K562 (cell line): Measurements from ENCODE around the gene PHOX2A. TPM values are rescaled to one million over a fixed set of nuclear protein-coding genes. Genes with fewer than 3 reads are reported as not detected.

ENCODE experiments used
- ATAC-seq: fragments of 200-7000 bp; cut with Tn5 transposase; 3 replicates; pipeline ENCODE4 v1.9.1; 2020; ENCODE audit warnings: moderate library complexity
- BruUV-seq: library from RNA; stranded (reverse); fragments of 400-500 nt; replicated peaks from 2 replicates; lab custom pipeline; 2021; lab: Mats Ljungman, UMichigan
- CTCF ChIA-PET: fragments of 300-600 bp; formaldehyde crosslinking; extraction: SDS; loops from one replicate; lab custom pipeline; 2021; ENCODE audit warnings: low intra/inter-chr PET ratio; lab: Yijun Ruan, JAX
- POLR2A ChIA-PET: fragments of 300-600, 350-650 bp; sonication (Branson Sonifier 250); formaldehyde crosslinking; extraction: SDS; loops from one replicate; lab custom pipeline; 2021; ENCODE audit warnings: antibody characterized with exemption, inconsistent platforms; lab: Yijun Ruan, JAX
- DNase-seq, 4 experiments: peaks; one replicate each; pipeline versions ENCODE4 v3.0.0 to v3.0.0-alpha.2; 2011 to 2018; ENCODE audit warnings: low spot score in 3 of 4, mixed read lengths in 3 of 4; ENCODE audit errors: extremely low read depth in 1 of 4
- FAIRE-seq: peaks from 2 replicates; lab custom pipeline; 2011; peaks lifted over from hg19 to GRCh38; lab: Jason Lieb, UNC
- H2AFZ ChIP-seq: 2 replicates; pipeline ENCODE4 v1.6.0; 2011; ENCODE audit warnings: low read depth, low read length, control low read depth, inconsistent platforms
- H3K27ac ChIP-seq: fragments of 200-600 bp; 3 replicates; pipeline ENCODE4 v1.8.0; 2011; ENCODE audit warnings: low read depth, mild to moderate bottlenecking, control low read depth, inconsistent platforms, low read length, moderate library complexity, mixed read lengths; ENCODE audit errors: extremely low read depth
- H3K27me3 ChIP-seq, 2 experiments: fragments of 300-600 bp in 1 of 2; 2 replicates in 1 of 2; 3 replicates in 1 of 2; pipeline versions ENCODE4 v1.6.0 to v1.8.0; 2011; ENCODE audit warnings: inconsistent platforms in 2 of 2, low read length in 2 of 2, mild to moderate bottlenecking in 1 of 2, mixed read lengths in 1 of 2, moderate library complexity in 1 of 2; ENCODE audit not compliant: control insufficient read depth in 2 of 2, insufficient read depth in 2 of 2
- H3K36me3 ChIP-seq: fragments of 300-600 bp; 3 replicates; pipeline ENCODE4 v1.8.0; 2011; ENCODE audit warnings: mild to moderate bottlenecking, low read length, inconsistent platforms; ENCODE audit not compliant: control insufficient read depth, insufficient read depth
- H3K4me1 ChIP-seq, 2 experiments: fragments of 200-600 bp in 1 of 2; replicated peaks in 1 of 2; 2 replicates in 1 of 2; 3 replicates in 1 of 2; pipeline versions ENCODE4 v1.5.1 to v1.8.0; 2011; ENCODE audit warnings: inconsistent platforms in 2 of 2, low read length in 2 of 2, mild to moderate bottlenecking in 1 of 2, mixed read lengths in 1 of 2, moderate library complexity in 1 of 2; ENCODE audit not compliant: control insufficient read depth in 2 of 2, insufficient read depth in 2 of 2
- H3K4me2 ChIP-seq: 2 replicates; pipeline ENCODE4 v1.6.1; 2011; ENCODE audit warnings: low read length, control low read depth, inconsistent platforms, mixed read lengths; ENCODE audit not compliant: insufficient read depth
- H3K4me3 ChIP-seq: fragments of 200-600 bp; sonication (generic), shearing (Covaris generic); 2 replicates; pipeline ENCODE4 v1.5.1; 2016; ENCODE audit warnings: control low read depth, inconsistent platforms
- H3K79me2 ChIP-seq: fragments of 200-600 bp; 3 replicates; pipeline ENCODE4 v1.8.0; 2011; ENCODE audit warnings: low read length, inconsistent platforms; ENCODE audit not compliant: control insufficient read depth, insufficient read depth
- H3K9ac ChIP-seq, 2 experiments: 2 replicates each; pipeline versions ENCODE4 v1.6.0 to v1.6.1; 2011; ENCODE audit warnings: low read depth in 2 of 2, low read length in 2 of 2, control low read depth in 1 of 2, inconsistent platforms in 1 of 2, mild to moderate bottlenecking in 1 of 2, mixed read lengths in 1 of 2; ENCODE audit not compliant: insufficient read depth in 1 of 2
- H3K9me1 ChIP-seq: one replicate; pipeline ENCODE4 v1.6.0; 2011; ENCODE audit warnings: inconsistent platforms, mild to moderate bottlenecking, low read length, moderate library complexity; ENCODE audit not compliant: control insufficient read depth, insufficient read depth
- H3K9me3 ChIP-seq: replicated peaks from 2 replicates; pipeline ENCODE4 v1.5.1; 2011; ENCODE audit warnings: low read depth, low read length, inconsistent platforms; ENCODE audit not compliant: control insufficient read depth, insufficient read depth
- H4K20me1 ChIP-seq: replicated peaks from 2 replicates; pipeline ENCODE4 v1.6.1; 2011; ENCODE audit warnings: low read length, inconsistent platforms, mixed read lengths; ENCODE audit not compliant: control insufficient read depth, insufficient read depth
- ATF3 ChIP-seq, 2 experiments: fragments of 450-650 bp in 1 of 2; sonication (generic) in 1 of 2; formaldehyde crosslinking in 1 of 2; IDR thresholded peaks in 1 of 2; conservative IDR thresholded peaks in 1 of 2; 2 replicates each; pipeline versions ENCODE4 v1.6.1 to v1.8.1; 2016 to 2023; ENCODE audit warnings: mild to moderate bottlenecking in 2 of 2, moderate library complexity in 2 of 2, inconsistent platforms in 1 of 2, missing genetic modification reagents in 1 of 2
- CBX2 ChIP-seq: fragments of 200-600 bp; sonication (generic); IDR thresholded peaks from one replicate; pipeline ENCODE4 v1.6.1; 2012; ENCODE audit warnings: mild to moderate bottlenecking, low read length, inconsistent platforms; ENCODE audit not compliant: insufficient read depth, poor library complexity, severe bottlenecking
- ESRRA ChIP-seq: fragments of 450-650 bp; IDR thresholded peaks from 2 replicates; pipeline ENCODE4 v1.6.1; 2014; ENCODE audit warnings: low read depth, mild to moderate bottlenecking, moderate library complexity, borderline replicate concordance
- HDAC3 ChIP-seq: fragments of 450-650 bp; IDR thresholded peaks from 2 replicates; pipeline ENCODE4 v1.6.1; 2018; ENCODE audit warnings: borderline replicate concordance, mild to moderate bottlenecking, moderate library complexity; ENCODE audit not compliant: partially characterized antibody
- KDM5B ChIP-seq: fragments of 200-600 bp; sonication (generic); IDR thresholded peaks from 2 replicates; pipeline ENCODE4 v1.6.1; 2012; ENCODE audit warnings: low read depth, mild to moderate bottlenecking, moderate library complexity, low read length, control low read depth, inconsistent platforms; ENCODE audit not compliant: insufficient replicate concordance
- MTA3 ChIP-seq: fragments of 450-650 bp; formaldehyde crosslinking; IDR thresholded peaks from 2 replicates; pipeline ENCODE4 v1.6.1; 2017; ENCODE audit warnings: mild to moderate bottlenecking, borderline replicate concordance
- NRF1 ChIP-seq, 2 experiments: fragments of 450-650 bp; IDR thresholded peaks in 1 of 2; conservative IDR thresholded peaks in 1 of 2; 2 replicates each; pipeline ENCODE4 v1.6.1; 2014; ENCODE audit warnings: mild to moderate bottlenecking in 2 of 2
- SIN3B ChIP-seq: fragments of 450-650 bp; IDR thresholded peaks from 2 replicates; pipeline ENCODE4 v1.6.1; 2017; ENCODE audit warnings: low read depth, mild to moderate bottlenecking, moderate library complexity
- ZBTB7A ChIP-seq: IDR thresholded peaks from 2 replicates; pipeline ENCODE4 v1.6.1; 2011; ENCODE audit warnings: low read depth, mild to moderate bottlenecking, low read length, moderate library complexity, borderline replicate concordance; ENCODE audit not compliant: control insufficient read depth
- ZNF165 ChIP-seq: fragments of 250-450 bp; sonication (Bioruptor Pico); IDR thresholded peaks from 2 replicates; pipeline ENCODE4 v1.4.0; 2020; ENCODE audit warnings: borderline replicate concordance
- ZNF174 ChIP-seq: fragments of 250-450 bp; sonication (Bioruptor Pico); IDR thresholded peaks from 2 replicates; pipeline ENCODE4 v1.4.0; 2020; ENCODE audit warnings: mild to moderate bottlenecking
- ZNF384 ChIP-seq: IDR thresholded peaks from 2 replicates; pipeline ENCODE4 v1.6.1; 2012; ENCODE audit warnings: low read depth, low read length, improper control_type of control experiment
- WGBS: fragments of 100-300 bp; shearing (Covaris generic); methylation state at CpG from one replicate; pipeline ENCODE4 v1.1.6; 2016; ENCODE audit warnings: low coverage, mixed read lengths; ENCODE audit not compliant: insufficient coverage; ENCODE audit errors: missing lambda C conversion rate; 5-methylcytosine and 5-hydroxymethylcytosine counted together
- in situ Hi-C: fragments of 300-500 bp; cut with MboI; formaldehyde crosslinking; loops from 4 replicates; pipeline ENCODE4 v1.15.0; 2018; ENCODE audit warnings: inconsistent platforms, mixed read lengths
- intact Hi-C: fragments of 100-400 bp; cut with micrococcal nuclease; formaldehyde crosslinking; loops from 2 replicates; pipeline ENCODE4 v1.14.2; 2022
- polyA plus RNA-seq, 8 experiments: library from polyadenylated mRNA; depleted of rRNA in 4 of 8; stranded (reverse) in 5 of 8; unstranded in 3 of 8; fragments of >200 nt; fragmentation: Nextera tagmentation in 2 of 8; fragmentation: Illumina TruSeq in 1 of 8; extraction: Ambion mirVana in 2 of 8; extraction: Trizol in 1 of 8; gene quantifications; 2 replicates each; pipeline versions ENCODE4 v1.2.1 to v1.2.3, GENCODE V29; 2011 to 2014; ENCODE audit warnings: inconsistent platforms in 1 of 8, missing spikeins in 1 of 8
- total RNA-seq, 7 experiments: library from RNA; depleted of rRNA in 6 of 7; stranded (reverse); fragments of >200 nt in 6 of 7; fragmentation: Illumina TruSeq in 2 of 7; extraction: Trizol in 2 of 7; gene quantifications; 2 replicates each; pipeline versions ENCODE4 v1.2.1 to v1.2.3, GENCODE V29; 2011 to 2021; ENCODE audit warnings: low replicate concordance in 1 of 7
- TF ChIP-seq, protein P1 (sequence below): sonication (generic); formaldehyde crosslinking; IDR thresholded peaks from 2 replicates; pipeline ENCODE4 v1.8.0; 2022; ENCODE audit warnings: mild to moderate bottlenecking, missing genetic modification reagents

PHOX2A gene
- total and polyA plus RNA-seq, 9 of the 15 experiments (the other 6 are each of a cell fraction or from before 2014, with no cell fraction given): not detected

GRCh38 chr11:72236774-72237111 lies 7.2 kb downstream of the PHOX2A start:
- FAIRE-seq: no peak
- 69% methylated on average over 2 of the region's 2 CpGs for WGBS
- intact Hi-C loops: loop anchor here (5.0 kb wide), 2 partner anchors 54 to 196 kb away; partner anchors contain the start of gene CLPB

GRCh38 chr11:72236083-72236697 lies 7.8 kb downstream of the PHOX2A start:
- ATAC-seq (no peak), DNase-seq (no peak), FAIRE-seq (no peak)
- Histone ChIP-seq H3K79me2 (no peaks in the 10 kb centered on the region), H4K20me1 (no peaks in the 10 kb centered on the region), H3K9me1 (no peaks in the 10 kb centered on the region), H3K9me3 (no peaks in the 10 kb centered on the region), H3K4me2 (no peak overlapping the region), H3K27ac (no peak overlapping the region), H3K36me3 (peaks cover 75% of the 10 kb centered on the region), H3K4me3 (no peak overlapping the region), H3K27me3 (no peaks in the 10 kb centered on the region), H2AFZ (no peak overlapping the region), H3K9ac (no peak overlapping the region), H3K4me1 (peaks cover 0 to 28% of the 10 kb centered on the region in 2 experiments; a peak in 2 of 5 replicates)
- intact Hi-C loops (loop anchor here (5.0 kb wide), 2 partner anchors 54 to 196 kb away; partner anchors contain the start of gene CLPB), in situ Hi-C loops (no loop called here)
- no TSS peak for BruUV-seq
- CTCF ChIA-PET: no interaction called here
- 63% methylated on average over 4 of the region's 4 CpGs for WGBS
- POLR2A ChIA-PET: interaction anchor here (0.6 to 2.8 kb wide), 7 partner anchors 9 to 289 kb away, joined by 3 to 13 read pairs (median 5); partner anchors contain the start of genes CLPB and INPPL1
- no peak for TF ChIP-seq ZNF165 (CRISPR knock-in tag)
- TF ChIP-seq MTA3: no peak
- TF ChIP-seq ATF3 (IDR thresholded peaks at IDR 0.05): no peak
- TF ChIP-seq ATF3 (CRISPR knock-in tag; conservative IDR thresholded peaks at IDR 0.05): no peak
- TF ChIP-seq KDM5B: no peak
- no peak for TF ChIP-seq CBX2
- no peak for TF ChIP-seq ZNF174 (CRISPR knock-in tag)
- TF ChIP-seq NRF1 (conservative IDR thresholded peaks at IDR 0.05 in 1 of 2, IDR thresholded peaks at IDR 0.05 in 1 of 2): no peak
- no peak for TF ChIP-seq HDAC3
- TF ChIP-seq ZNF384: no peak
- TF ChIP-seq ZBTB7A: no peak
- TF ChIP-seq, protein P1, sequence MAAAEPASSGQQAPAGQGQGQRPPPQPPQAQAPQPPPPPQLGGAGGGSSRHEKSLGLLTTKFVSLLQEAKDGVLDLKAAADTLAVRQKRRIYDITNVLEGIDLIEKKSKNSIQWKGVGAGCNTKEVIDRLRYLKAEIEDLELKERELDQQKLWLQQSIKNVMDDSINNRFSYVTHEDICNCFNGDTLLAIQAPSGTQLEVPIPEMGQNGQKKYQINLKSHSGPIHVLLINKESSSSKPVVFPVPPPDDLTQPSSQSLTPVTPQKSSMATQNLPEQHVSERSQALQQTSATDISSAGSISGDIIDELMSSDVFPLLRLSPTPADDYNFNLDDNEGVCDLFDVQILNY (CRISPR knock-in tag): no peak

More at GRCh38 chr11:72236774-72237111, 7.2 kb downstream of the PHOX2A start:
- Histone ChIP-seq H3K9me3 (no peaks in the 10 kb centered on the region), H3K9ac (no peak overlapping the region), H3K27ac (no peak overlapping the region), H3K4me2 (no peak overlapping the region), H3K27me3 (no peaks in the 10 kb centered on the region), H3K4me3 (no peak overlapping the region)
- CTCF ChIA-PET: no interaction called here
- no TSS peak for BruUV-seq
- no peak for ATAC-seq
- in situ Hi-C loops: no loop called here
- DNase-seq: no peak
- POLR2A ChIA-PET: interaction anchor here (0.6 to 2.8 kb wide), 7 partner anchors 9 to 290 kb away, joined by 3 to 13 read pairs (median 5); partner anchors contain the start of gene INPPL1
- TF ChIP-seq ESRRA: peak; percentile 59
- no peak for TF ChIP-seq SIN3B
- TF ChIP-seq, all 486 proteins: peak for 1
- peaks cover 69% of the 10 kb centered on the region for H3K36me3 ChIP-seq
- no peaks in the 10 kb centered on the region for H3K79me2 ChIP-seq
- H2AFZ ChIP-seq: no peak overlapping the region
- no peaks in the 10 kb centered on the region for H3K9me1 ChIP-seq
- no peaks in the 10 kb centered on the region for H4K20me1 ChIP-seq
- H3K4me1 ChIP-seq: peaks cover 0 to 28% of the 10 kb centered on the region in 2 experiments; a peak in 2 of 5 replicates
